ENCODE measurements around the gene RFNG.

- TF ChIP-seq CTCF (conservative IDR thresholded peaks at IDR 0.05; ENCODE audit: low read depth, low read length) (no peak), EZH2 (IDR thresholded peaks at IDR 0.05; ENCODE audit: borderline replicate concordance, low read depth, low read length, poor library complexity, severe bottlenecking) (no peak)
These were observed 41.6 kb upstream of the RFNG start for GRCh38 chr17:82092995-82093751.

Data from A673 (cell line).